Osteocyte (in vitro differentiated cells): ENCODE results near the gene SIPA1L3. TPM values are rescaled to one million over a fixed set of nuclear protein-coding genes. Genes with fewer than 3 reads are reported as not detected.
A peak's percentile ranks its signal among the peaks of the same experiment; 100 is the strongest.

Experiments
- DNase-seq: peaks from one replicate; pipeline ENCODE4 v3.0.0; 2021; ENCODE audit warnings: mixed read lengths; ENCODE audit not compliant: unreplicated experiment; ENCODE audit errors: extremely low spot score
- H3K27ac Mint-ChIP-seq: one replicate; pipeline ENCODE4 v1.8.0; 2021; ENCODE audit warnings: mild to moderate bottlenecking, mixed read lengths; ENCODE audit not compliant: unreplicated experiment
- H3K27me3 Mint-ChIP-seq: one replicate; pipeline ENCODE4 v1.8.0; 2021; ENCODE audit warnings: mixed read lengths; ENCODE audit not compliant: unreplicated experiment
- H3K36me3 Mint-ChIP-seq: one replicate; pipeline ENCODE4 v1.8.0; 2021; ENCODE audit warnings: mixed read lengths; ENCODE audit not compliant: unreplicated experiment
- H3K4me1 Mint-ChIP-seq: one replicate; pipeline ENCODE4 v1.8.0; 2021; ENCODE audit warnings: mixed read lengths; ENCODE audit not compliant: unreplicated experiment
- H3K4me3 Mint-ChIP-seq: one replicate; pipeline ENCODE4 v1.8.0; 2021; ENCODE audit warnings: mild to moderate bottlenecking, moderate library complexity, mixed read lengths; ENCODE audit not compliant: unreplicated experiment
- H3K9me3 Mint-ChIP-seq: one replicate; pipeline ENCODE4 v1.8.0; 2021; ENCODE audit warnings: mixed read lengths; ENCODE audit not compliant: unreplicated experiment
- total RNA-seq: library from RNA; stranded (reverse); gene quantifications from 2 replicates; pipeline ENCODE4 v1.2.1, GENCODE V29; 2021
- TF ChIP-seq, protein P1 (sequence below): fragments of 200-600 bp; sonication (generic); IDR thresholded peaks from 2 replicates; pipeline ENCODE4 v1.5.0; 2021; ENCODE audit warnings: antibody characterized with exemption, mild to moderate bottlenecking, moderate library complexity

The SIPA1L3 gene
- total RNA-seq, 1 donor from 2014 or later: 27.1 TPM

DNA sequence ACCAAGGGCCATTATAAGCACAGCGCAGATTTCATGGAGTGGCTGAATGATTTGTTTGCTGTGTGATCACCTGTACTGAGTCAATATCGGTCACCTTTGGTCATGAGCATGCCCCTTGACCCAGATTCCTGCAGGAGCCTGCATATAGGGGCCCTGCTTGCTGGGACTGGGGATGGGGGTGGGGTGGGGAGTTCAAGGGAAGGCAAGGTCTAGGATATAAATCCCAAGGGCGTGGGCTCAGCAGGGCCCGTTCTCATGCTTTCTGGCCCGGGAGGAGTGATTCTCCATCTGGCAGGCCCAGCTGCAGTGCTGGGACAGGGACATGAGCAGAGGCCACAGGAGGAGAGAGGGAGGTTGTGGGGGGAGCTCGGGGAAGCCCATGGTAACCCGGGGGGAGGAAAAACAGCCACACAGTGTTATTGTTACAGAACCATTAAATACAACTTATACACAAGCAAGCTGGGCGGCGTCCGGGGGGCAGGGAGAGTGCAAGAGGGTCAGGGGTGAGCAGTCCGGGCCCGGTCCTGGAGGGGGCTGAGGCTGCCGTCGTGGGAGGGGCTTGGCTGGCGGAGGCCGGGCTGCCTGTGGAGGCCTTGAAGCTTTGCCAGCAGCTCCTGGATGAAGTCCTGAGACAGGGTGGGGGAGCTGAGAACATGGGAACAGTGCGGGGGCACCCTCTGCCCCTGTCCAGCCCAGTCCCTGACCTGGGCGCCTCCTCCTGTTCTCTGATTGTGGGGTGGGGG lies 344.0 kb downstream of the SIPA1L3 start:
- Mint-ChIP-seq H3K27ac (peak overlapping the region; percentile 85), H3K4me1 (peaks cover 54% of the 10 kb centered on the region), H3K27me3 (no peaks in the 10 kb centered on the region), H3K9me3 (no peaks in the 10 kb centered on the region), H3K36me3 (no peaks in the 10 kb centered on the region), H3K4me3 (peak overlapping the region; percentile 8)
- DNase-seq: peak; percentile 86
- TF ChIP-seq, protein P1, sequence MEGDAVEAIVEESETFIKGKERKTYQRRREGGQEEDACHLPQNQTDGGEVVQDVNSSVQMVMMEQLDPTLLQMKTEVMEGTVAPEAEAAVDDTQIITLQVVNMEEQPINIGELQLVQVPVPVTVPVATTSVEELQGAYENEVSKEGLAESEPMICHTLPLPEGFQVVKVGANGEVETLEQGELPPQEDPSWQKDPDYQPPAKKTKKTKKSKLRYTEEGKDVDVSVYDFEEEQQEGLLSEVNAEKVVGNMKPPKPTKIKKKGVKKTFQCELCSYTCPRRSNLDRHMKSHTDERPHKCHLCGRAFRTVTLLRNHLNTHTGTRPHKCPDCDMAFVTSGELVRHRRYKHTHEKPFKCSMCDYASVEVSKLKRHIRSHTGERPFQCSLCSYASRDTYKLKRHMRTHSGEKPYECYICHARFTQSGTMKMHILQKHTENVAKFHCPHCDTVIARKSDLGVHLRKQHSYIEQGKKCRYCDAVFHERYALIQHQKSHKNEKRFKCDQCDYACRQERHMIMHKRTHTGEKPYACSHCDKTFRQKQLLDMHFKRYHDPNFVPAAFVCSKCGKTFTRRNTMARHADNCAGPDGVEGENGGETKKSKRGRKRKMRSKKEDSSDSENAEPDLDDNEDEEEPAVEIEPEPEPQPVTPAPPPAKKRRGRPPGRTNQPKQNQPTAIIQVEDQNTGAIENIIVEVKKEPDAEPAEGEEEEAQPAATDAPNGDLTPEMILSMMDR: no peak

DNA sequence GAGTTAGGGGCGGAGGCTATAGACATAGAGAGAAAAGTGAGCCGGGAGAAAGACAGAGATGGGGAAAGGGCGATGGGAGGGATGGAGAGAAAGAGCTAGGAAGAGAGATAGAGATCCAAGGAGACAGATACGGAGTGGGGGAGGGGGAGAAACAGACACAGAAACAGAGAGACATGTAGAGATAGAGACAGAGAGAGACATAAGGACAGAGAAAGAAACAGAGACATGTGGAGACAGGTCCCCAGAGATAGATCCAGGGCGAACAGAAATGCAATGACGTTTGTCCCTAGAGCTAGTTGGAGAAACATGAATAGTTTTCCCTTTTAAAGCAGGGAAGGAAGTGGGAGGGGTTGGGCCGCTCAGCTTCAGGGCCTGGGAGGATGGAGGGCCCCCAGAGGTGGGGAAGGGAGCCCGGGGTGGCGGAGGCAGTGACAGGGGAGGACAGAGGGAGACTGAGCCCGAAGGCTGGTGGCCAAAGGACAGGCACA lies 344.6 kb downstream of the SIPA1L3 start:
- no peak for DNase-seq
- Mint-ChIP-seq H3K27me3 (no peaks in the 10 kb centered on the region), H3K4me1 (peaks cover 50% of the 10 kb centered on the region), H3K4me3 (peak overlapping the region; percentile 8), H3K9me3 (no peaks in the 10 kb centered on the region), H3K27ac (peak overlapping the region; percentile 85), H3K36me3 (no peaks in the 10 kb centered on the region)
- TF ChIP-seq, protein P1: no peak

- Mint-ChIP-seq H3K27me3 (no peaks in the 10 kb centered on the region), H3K36me3 (no peaks in the 10 kb centered on the region), H3K27ac (peak overlapping the region; percentile 85), H3K9me3 (no peaks in the 10 kb centered on the region), H3K4me3 (peak overlapping the region; percentile 32), H3K4me1 (peaks cover 52% of the 10 kb centered on the region)
- DNase-seq: no peak
- TF ChIP-seq, protein P1: no peak
Observed at GRCh38 chr19:38252385-38252784, 345.4 kb downstream of the SIPA1L3 start.

- Mint-ChIP-seq H3K4me3 (peak overlapping the region; percentile 48), H3K36me3 (no peaks in the 10 kb centered on the region), H3K9me3 (no peaks in the 10 kb centered on the region), H3K4me1 (peaks cover 52% of the 10 kb centered on the region), H3K27me3 (no peaks in the 10 kb centered on the region), H3K27ac (peak overlapping the region; percentile 85)
- DNase-seq: peak; percentile 85
- TF ChIP-seq, protein P1: no peak
Observed at GRCh38 chr19:38252941-38253691, 346.1 kb downstream of the SIPA1L3 start.

DNA sequence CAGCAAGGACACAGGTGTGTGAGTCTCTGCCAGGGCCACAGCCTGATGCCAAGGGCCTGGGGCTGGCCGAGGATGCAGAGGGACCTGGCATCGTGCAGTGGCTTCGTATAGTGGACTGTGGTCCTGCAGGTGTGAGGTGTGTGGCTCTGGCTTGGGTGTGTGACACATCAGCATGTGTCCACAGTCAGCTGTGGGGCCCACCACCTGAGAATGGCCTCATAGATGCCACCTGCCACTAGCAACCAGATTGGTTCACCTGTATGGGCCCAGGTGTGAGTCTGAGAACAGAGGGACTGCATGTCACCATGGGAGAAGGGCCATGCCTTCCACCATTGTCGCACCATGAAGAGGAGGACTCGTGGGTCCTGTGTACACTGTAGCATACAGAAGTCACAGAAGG lies 346.8 kb downstream of the SIPA1L3 start:
- no peak overlapping the region for H3K4me3 Mint-ChIP-seq
- no peak for DNase-seq
- no peaks in the 10 kb centered on the region for H3K27me3 Mint-ChIP-seq
- H3K9me3 Mint-ChIP-seq: no peaks in the 10 kb centered on the region
- H3K4me1 Mint-ChIP-seq: peaks cover 52% of the 10 kb centered on the region
- peak overlapping the region; percentile 85 for H3K27ac Mint-ChIP-seq
- H3K36me3 Mint-ChIP-seq: no peaks in the 10 kb centered on the region
- TF ChIP-seq, protein P1: no peak
